GM23338 (cell line): ENCODE measurements around the gene FYCO1. TPM values are rescaled to one million over a fixed set of nuclear protein-coding genes. Genes with fewer than 3 reads are reported as not detected.

ENCODE experiments used
- ATAC-seq: fragments of 200-7000 bp; cut with Tn5 transposase; 3 replicates; pipeline ENCODE4 v1.9.1; 2020
- DNase-seq: peaks from one replicate; pipeline ENCODE4 v3.0.0-alpha.2; 2015; ENCODE audit warnings: low spot score
- H2AFZ ChIP-seq: fragments of 200-600 bp; sonication (generic); 2 replicates; pipeline ENCODE4 v1.8.0; 2016; ENCODE audit warnings: antibody characterized with exemption, mild to moderate bottlenecking, moderate library complexity
- H3F3A ChIP-seq: fragments of 200-600 bp; sonication (generic); replicated peaks from 2 replicates; pipeline ENCODE4 v1.8.0; 2017; ENCODE audit warnings: antibody characterized with exemption, mixed run types, low read depth
- H3K27ac ChIP-seq: fragments of 200-600 bp; sonication (generic); 2 replicates; pipeline ENCODE4 v1.6.1; 2016; ENCODE audit warnings: low read depth
- H3K27me3 ChIP-seq: fragments of 200-600 bp; sonication (generic); 2 replicates; pipeline ENCODE4 v1.8.0; 2016; ENCODE audit warnings: mild to moderate bottlenecking, mixed run types, moderate library complexity; ENCODE audit not compliant: insufficient read depth
- H3K36me3 ChIP-seq: fragments of 200-600 bp; sonication (generic); 2 replicates; pipeline ENCODE4 v1.8.0; 2016; ENCODE audit warnings: mild to moderate bottlenecking; ENCODE audit not compliant: insufficient read depth
- H3K4me1 ChIP-seq: fragments of 200-600 bp; sonication (generic); 2 replicates; pipeline ENCODE4 v1.8.0; 2016; ENCODE audit warnings: mild to moderate bottlenecking, moderate library complexity; ENCODE audit not compliant: insufficient read depth
- H3K4me2 ChIP-seq: fragments of 200-600 bp; sonication (generic); 2 replicates; pipeline ENCODE4 v1.7.1; 2017; ENCODE audit warnings: mixed run types
- H3K4me3 ChIP-seq: fragments of 200-600 bp; sonication (generic); 2 replicates; pipeline ENCODE4 v1.6.1; 2016; ENCODE audit warnings: mixed run types
- H3K79me2 ChIP-seq: fragments of 200-600 bp; sonication (generic); replicated peaks from 2 replicates; pipeline ENCODE4 v1.8.0; 2017; ENCODE audit warnings: mild to moderate bottlenecking; ENCODE audit not compliant: insufficient read depth
- H3K9me2 ChIP-seq: fragments of 200-600 bp; sonication (generic); 2 replicates; pipeline ENCODE4 v1.8.0; 2017; ENCODE audit not compliant: insufficient read depth
- H4K20me1 ChIP-seq: fragments of 200-600 bp; sonication (generic); replicated peaks from 2 replicates; pipeline ENCODE4 v1.8.0; 2017; ENCODE audit warnings: mild to moderate bottlenecking; ENCODE audit not compliant: insufficient read depth
- H3K27ac Mint-ChIP-seq: 2 replicates; pipeline ENCODE4 v1.8.0; 2020; ENCODE audit warnings: inconsistent platforms, mild to moderate bottlenecking, moderate library complexity, mixed read lengths
- H3K27me3 Mint-ChIP-seq: 3 replicates; pipeline ENCODE4 v1.8.0; 2022; ENCODE audit warnings: low read depth, mild to moderate bottlenecking, moderate library complexity, mixed read lengths, inconsistent platforms; ENCODE audit not compliant: insufficient read depth, poor library complexity
- H3K36me3 Mint-ChIP-seq: 3 replicates; pipeline ENCODE4 v1.8.0; 2021; ENCODE audit warnings: low read depth, mild to moderate bottlenecking, inconsistent platforms, moderate library complexity, mixed read lengths
- H3K4me1 Mint-ChIP-seq: 3 replicates; pipeline ENCODE4 v1.8.0; 2020; ENCODE audit warnings: mild to moderate bottlenecking, inconsistent platforms, mixed read lengths
- H3K4me3 Mint-ChIP-seq: 3 replicates; pipeline ENCODE4 v1.8.0; 2021; ENCODE audit warnings: moderate library complexity, mild to moderate bottlenecking, inconsistent platforms, mixed read lengths
- H3K9me3 Mint-ChIP-seq: 3 replicates; pipeline ENCODE4 v1.8.0; 2020; ENCODE audit warnings: moderate library complexity, mild to moderate bottlenecking, inconsistent platforms, mixed read lengths
- CREB1 ChIP-seq: fragments of 250-450 bp; sonication (Bioruptor Pico); IDR thresholded peaks from 2 replicates; pipeline ENCODE4 v1.5.0; 2020; ENCODE audit warnings: low read depth, mild to moderate bottlenecking, moderate library complexity
- EZH2 ChIP-seq: fragments of 200-600 bp; sonication (generic); IDR thresholded peaks from one replicate; pipeline ENCODE4 v1.8.0; 2017; ENCODE audit warnings: antibody characterized with exemption, mild to moderate bottlenecking, low read depth; ENCODE audit not compliant: unreplicated experiment
- EZH2phosphoT487 ChIP-seq: fragments of 200-600 bp; sonication (generic); IDR thresholded peaks from one replicate; pipeline ENCODE4 v1.8.1; 2018; ENCODE audit warnings: antibody characterized with exemption; ENCODE audit not compliant: unreplicated experiment
- NANOG ChIP-seq: IDR thresholded peaks from 2 replicates; pipeline ENCODE4 v1.6.1; 2016; ENCODE audit warnings: antibody characterized with exemption, borderline replicate concordance
- STAT1 ChIP-seq: IDR thresholded peaks from one replicate; pipeline ENCODE4 v1.6.1; 2016; ENCODE audit warnings: antibody characterized with exemption; ENCODE audit not compliant: unreplicated experiment
- ZNF114 ChIP-seq: fragments of 250-450 bp; sonication (Bioruptor Pico); IDR thresholded peaks from 2 replicates; pipeline ENCODE4 v1.5.0; 2020; ENCODE audit warnings: mild to moderate bottlenecking, moderate library complexity
- ZNF331 ChIP-seq: fragments of 250-450 bp; sonication (Bioruptor Pico); IDR thresholded peaks from 2 replicates; pipeline ENCODE4 v1.5.0; 2020; ENCODE audit warnings: low read depth, mild to moderate bottlenecking, moderate library complexity
- polyA plus RNA-seq: library from polyadenylated mRNA; unstranded; fragments of >200 nt; fragmentation: Nextera tagmentation; extraction: Ambion mirVana; gene quantifications from 2 replicates; pipeline ENCODE4 v1.2.1, GENCODE V29; 2016
- total RNA-seq: library from RNA; depleted of rRNA; stranded (reverse); fragments of >200 nt; shearing (Covaris generic); gene quantifications from 2 replicates; pipeline ENCODE4 v1.2.3, GENCODE V29; 2014
- TF ChIP-seq, protein P1 (sequence below): IDR thresholded peaks from one replicate; pipeline ENCODE4 v1.6.1; 2018; ENCODE audit warnings: antibody characterized with exemption; ENCODE audit not compliant: unreplicated experiment
- TF ChIP-seq, protein P2 (sequence below), 2 experiments: fragments of 200-600 bp in 1 of 2; sonication (generic) in 1 of 2; conservative IDR thresholded peaks; 2 replicates each; pipeline versions ENCODE4 v1.5.1 to v1.6.1; 2016 to 2017; ENCODE audit warnings: antibody characterized with exemption in 2 of 2, low read depth in 2 of 2, mild to moderate bottlenecking in 2 of 2, moderate library complexity in 1 of 2
- TF ChIP-seq, protein P3 (sequence below): fragments of 250-450 bp; sonication (Bioruptor Pico); IDR thresholded peaks from 2 replicates; pipeline ENCODE4 v1.5.0; 2020; ENCODE audit warnings: mild to moderate bottlenecking, moderate library complexity

The FYCO1 gene
- total and polyA plus RNA-seq, 2 experiments from 2014 or later = 4.5 to 17.2 TPM

DNA sequence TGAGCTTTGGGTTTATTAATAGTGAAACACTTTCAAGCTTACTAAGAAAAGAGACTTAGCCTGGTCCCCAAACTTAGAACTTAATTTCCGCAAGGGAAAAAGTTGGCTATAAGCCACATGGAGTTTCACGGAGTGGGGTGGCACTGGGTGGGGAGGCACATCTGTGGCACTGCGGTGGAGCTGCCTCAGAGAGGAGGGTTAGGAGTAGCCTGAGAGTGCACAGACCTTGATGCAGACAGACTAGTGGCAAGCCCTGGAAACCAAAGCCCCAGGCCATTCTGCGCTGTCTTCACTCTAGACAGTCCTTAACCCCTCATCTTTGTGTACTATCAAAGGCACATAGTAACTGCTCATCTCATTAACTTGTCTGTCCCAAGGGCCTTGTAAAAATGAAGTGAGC, 30.4 kb downstream of the FYCO1 start:
- ATAC-seq (no peak), DNase-seq (no peak)
- Histone ChIP-seq H3K36me3 (peaks cover 35% of the 10 kb centered on the region), H3K79me2 (no peaks in the 10 kb centered on the region), H3K9me2 (no peaks in the 10 kb centered on the region), H3K4me1 (no peaks in the 10 kb centered on the region), H3F3A (no peaks in the 10 kb centered on the region), H3K4me2 (no peak overlapping the region), H2AFZ (no peak overlapping the region), H3K27ac (no peak overlapping the region), H3K27me3 (no peaks in the 10 kb centered on the region), H3K4me3 (no peak overlapping the region), H4K20me1 (no peaks in the 10 kb centered on the region; the same call in 1 of the 2 replicates)
- TF ChIP-seq, protein P1, sequence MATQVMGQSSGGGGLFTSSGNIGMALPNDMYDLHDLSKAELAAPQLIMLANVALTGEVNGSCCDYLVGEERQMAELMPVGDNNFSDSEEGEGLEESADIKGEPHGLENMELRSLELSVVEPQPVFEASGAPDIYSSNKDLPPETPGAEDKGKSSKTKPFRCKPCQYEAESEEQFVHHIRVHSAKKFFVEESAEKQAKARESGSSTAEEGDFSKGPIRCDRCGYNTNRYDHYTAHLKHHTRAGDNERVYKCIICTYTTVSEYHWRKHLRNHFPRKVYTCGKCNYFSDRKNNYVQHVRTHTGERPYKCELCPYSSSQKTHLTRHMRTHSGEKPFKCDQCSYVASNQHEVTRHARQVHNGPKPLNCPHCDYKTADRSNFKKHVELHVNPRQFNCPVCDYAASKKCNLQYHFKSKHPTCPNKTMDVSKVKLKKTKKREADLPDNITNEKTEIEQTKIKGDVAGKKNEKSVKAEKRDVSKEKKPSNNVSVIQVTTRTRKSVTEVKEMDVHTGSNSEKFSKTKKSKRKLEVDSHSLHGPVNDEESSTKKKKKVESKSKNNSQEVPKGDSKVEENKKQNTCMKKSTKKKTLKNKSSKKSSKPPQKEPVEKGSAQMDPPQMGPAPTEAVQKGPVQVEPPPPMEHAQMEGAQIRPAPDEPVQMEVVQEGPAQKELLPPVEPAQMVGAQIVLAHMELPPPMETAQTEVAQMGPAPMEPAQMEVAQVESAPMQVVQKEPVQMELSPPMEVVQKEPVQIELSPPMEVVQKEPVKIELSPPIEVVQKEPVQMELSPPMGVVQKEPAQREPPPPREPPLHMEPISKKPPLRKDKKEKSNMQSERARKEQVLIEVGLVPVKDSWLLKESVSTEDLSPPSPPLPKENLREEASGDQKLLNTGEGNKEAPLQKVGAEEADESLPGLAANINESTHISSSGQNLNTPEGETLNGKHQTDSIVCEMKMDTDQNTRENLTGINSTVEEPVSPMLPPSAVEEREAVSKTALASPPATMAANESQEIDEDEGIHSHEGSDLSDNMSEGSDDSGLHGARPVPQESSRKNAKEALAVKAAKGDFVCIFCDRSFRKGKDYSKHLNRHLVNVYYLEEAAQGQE = no peak
- TF ChIP-seq EZH2 = no peak
- TF ChIP-seq, protein P2, sequence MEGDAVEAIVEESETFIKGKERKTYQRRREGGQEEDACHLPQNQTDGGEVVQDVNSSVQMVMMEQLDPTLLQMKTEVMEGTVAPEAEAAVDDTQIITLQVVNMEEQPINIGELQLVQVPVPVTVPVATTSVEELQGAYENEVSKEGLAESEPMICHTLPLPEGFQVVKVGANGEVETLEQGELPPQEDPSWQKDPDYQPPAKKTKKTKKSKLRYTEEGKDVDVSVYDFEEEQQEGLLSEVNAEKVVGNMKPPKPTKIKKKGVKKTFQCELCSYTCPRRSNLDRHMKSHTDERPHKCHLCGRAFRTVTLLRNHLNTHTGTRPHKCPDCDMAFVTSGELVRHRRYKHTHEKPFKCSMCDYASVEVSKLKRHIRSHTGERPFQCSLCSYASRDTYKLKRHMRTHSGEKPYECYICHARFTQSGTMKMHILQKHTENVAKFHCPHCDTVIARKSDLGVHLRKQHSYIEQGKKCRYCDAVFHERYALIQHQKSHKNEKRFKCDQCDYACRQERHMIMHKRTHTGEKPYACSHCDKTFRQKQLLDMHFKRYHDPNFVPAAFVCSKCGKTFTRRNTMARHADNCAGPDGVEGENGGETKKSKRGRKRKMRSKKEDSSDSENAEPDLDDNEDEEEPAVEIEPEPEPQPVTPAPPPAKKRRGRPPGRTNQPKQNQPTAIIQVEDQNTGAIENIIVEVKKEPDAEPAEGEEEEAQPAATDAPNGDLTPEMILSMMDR (conservative IDR thresholded peaks at IDR 0.05; ENCODE audit: low read depth in 2 of 2) = no peak
- no peak for TF ChIP-seq ZNF331 (CRISPR knock-in tag)
- TF ChIP-seq, protein P3, sequence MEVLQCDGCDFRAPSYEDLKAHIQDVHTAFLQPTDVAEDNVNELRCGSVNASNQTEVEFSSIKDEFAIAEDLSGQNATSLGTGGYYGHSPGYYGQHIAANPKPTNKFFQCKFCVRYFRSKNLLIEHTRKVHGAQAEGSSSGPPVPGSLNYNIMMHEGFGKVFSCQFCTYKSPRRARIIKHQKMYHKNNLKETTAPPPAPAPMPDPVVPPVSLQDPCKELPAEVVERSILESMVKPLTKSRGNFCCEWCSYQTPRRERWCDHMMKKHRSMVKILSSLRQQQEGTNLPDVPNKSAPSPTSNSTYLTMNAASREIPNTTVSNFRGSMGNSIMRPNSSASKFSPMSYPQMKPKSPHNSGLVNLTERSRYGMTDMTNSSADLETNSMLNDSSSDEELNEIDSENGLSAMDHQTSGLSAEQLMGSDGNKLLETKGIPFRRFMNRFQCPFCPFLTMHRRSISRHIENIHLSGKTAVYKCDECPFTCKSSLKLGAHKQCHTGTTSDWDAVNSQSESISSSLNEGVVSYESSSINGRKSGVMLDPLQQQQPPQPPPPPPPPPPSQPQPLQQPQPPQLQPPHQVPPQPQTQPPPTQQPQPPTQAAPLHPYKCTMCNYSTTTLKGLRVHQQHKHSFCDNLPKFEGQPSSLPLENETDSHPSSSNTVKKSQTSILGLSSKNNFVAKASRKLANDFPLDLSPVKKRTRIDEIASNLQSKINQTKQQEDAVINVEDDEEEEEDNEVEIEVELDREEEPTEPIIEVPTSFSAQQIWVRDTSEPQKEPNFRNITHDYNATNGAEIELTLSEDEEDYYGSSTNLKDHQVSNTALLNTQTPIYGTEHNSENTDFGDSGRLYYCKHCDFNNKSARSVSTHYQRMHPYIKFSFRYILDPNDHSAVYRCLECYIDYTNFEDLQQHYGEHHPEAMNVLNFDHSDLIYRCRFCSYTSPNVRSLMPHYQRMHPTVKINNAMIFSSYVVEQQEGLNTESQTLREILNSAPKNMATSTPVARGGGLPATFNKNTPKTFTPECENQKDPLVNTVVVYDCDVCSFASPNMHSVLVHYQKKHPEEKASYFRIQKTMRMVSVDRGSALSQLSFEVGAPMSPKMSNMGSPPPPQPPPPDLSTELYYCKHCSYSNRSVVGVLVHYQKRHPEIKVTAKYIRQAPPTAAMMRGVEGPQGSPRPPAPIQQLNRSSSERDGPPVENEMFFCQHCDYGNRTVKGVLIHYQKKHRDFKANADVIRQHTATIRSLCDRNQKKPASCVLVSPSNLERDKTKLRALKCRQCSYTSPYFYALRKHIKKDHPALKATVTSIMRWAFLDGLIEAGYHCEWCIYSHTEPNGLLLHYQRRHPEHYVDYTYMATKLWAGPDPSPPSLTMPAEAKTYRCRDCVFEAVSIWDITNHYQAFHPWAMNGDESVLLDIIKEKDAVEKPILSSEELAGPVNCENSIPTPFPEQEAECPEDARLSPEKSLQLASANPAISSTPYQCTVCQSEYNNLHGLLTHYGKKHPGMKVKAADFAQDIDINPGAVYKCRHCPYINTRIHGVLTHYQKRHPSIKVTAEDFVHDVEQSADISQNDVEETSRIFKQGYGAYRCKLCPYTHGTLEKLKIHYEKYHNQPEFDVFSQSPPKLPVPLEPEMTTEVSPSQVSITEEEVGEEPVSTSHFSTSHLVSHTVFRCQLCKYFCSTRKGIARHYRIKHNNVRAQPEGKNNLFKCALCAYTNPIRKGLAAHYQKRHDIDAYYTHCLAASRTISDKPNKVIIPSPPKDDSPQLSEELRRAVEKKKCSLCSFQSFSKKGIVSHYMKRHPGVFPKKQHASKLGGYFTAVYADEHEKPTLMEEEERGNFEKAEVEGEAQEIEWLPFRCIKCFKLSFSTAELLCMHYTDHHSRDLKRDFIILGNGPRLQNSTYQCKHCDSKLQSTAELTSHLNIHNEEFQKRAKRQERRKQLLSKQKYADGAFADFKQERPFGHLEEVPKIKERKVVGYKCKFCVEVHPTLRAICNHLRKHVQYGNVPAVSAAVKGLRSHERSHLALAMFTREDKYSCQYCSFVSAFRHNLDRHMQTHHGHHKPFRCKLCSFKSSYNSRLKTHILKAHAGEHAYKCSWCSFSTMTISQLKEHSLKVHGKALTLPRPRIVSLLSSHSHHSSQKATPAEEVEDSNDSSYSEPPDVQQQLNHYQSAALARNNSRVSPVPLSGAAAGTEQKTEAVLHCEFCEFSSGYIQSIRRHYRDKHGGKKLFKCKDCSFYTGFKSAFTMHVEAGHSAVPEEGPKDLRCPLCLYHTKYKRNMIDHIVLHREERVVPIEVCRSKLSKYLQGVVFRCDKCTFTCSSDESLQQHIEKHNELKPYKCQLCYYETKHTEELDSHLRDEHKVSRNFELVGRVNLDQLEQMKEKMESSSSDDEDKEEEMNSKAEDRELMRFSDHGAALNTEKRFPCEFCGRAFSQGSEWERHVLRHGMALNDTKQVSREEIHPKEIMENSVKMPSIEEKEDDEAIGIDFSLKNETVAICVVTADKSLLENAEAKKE (CRISPR knock-in tag) = no peak
- no peak for TF ChIP-seq ZNF114 (CRISPR knock-in tag)
- TF ChIP-seq STAT1 = no peak
- TF ChIP-seq CREB1 = no peak
- TF ChIP-seq NANOG = no peak
- TF ChIP-seq EZH2phosphoT487 = no peak
- Mint-ChIP-seq H3K27me3 (peaks cover 2% of the 10 kb centered on the region), H3K4me3 (no peak overlapping the region), H3K4me1 (no peaks in the 10 kb centered on the region; the same call in 2 of the 3 replicates), H3K27ac (no peak overlapping the region), H3K9me3 (no peaks in the 10 kb centered on the region), H3K36me3 (peaks cover 65% of the 10 kb centered on the region)
